ENCODE results near the gene LIN37. TPM values are rescaled to one million over a fixed set of nuclear protein-coding genes. Genes with fewer than 3 reads are reported as not detected.

The LIN37 gene
- total and polyA plus RNA-seq, 2 donors (not counting 3 experiments of a cell fraction or from before 2014, with no cell fraction given): 11.3 to 21.4 TPM

DNA sequence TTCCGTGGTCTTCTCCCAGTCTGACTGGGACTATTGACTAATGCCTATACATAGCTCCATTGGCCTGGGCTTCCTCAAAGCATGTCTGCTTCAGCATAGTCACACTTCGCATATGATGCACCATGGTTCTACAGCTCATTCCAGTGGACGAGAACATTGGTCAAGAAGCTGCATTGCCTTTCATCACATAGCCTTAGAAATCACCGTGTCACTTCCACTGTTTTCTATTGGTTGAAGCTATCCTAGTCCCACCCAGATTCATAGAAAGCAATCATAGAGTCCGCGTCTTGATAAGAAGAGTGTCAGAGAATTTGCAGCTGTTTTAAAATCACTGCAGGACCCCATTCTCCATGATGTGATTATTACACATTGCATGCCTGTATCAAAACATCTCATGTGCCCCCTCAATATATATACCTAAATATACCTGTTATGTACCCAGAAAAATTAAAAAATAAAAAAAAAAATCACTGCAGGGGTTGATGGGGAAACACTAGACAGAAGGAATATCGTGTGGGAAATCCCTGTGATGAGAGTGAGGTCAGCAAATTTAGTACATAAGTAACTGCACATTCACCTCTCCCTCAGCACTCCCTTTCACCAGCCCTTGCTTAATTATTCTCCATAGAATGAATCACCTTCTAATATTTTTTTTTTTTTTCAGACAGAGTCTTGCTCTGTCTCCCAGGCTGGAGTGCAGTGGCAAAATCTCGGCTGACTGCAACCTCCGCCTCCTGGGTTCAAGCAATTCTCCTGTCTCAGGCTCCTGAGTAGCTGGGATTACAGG is 24.8 kb downstream of the LIN37 start:
- no peak overlapping the region for H2AFZ ChIP-seq (ENCODE audit: low read depth, low read length)
- H3K4me3 ChIP-seq (replicated peaks in 1 of 3; ENCODE audit: insufficient read depth in 1 of 3, low read depth in 1 of 3, low read length in 3 of 3): no peak overlapping the region
- no peaks in the 10 kb centered on the region for H3K27me3 ChIP-seq (ENCODE audit: control insufficient read depth in 2 of 2, insufficient read depth in 2 of 2, low read length in 2 of 2)
- BruUV-seq (replicated peaks): no TSS peak
- H3K36me3 ChIP-seq (ENCODE audit: control insufficient read depth in 2 of 2, extremely low read depth in 1 of 2, insufficient read depth in 2 of 2, low read length in 2 of 2): peaks cover 0 to 2% of the 10 kb centered on the region in 2 experiments
- FAIRE-seq: no peak
- no peak for TF ChIP-seq JUN (IDR thresholded peaks at IDR 0.05; ENCODE audit: borderline replicate concordance, insufficient read depth, insufficient read length, low read depth)
- no peak for TF ChIP-seq POLR2A (IDR thresholded peaks at IDR 0.05; ENCODE audit: low read depth, low read length)
- no peak for TF ChIP-seq MYC (IDR thresholded peaks at IDR 0.05; ENCODE audit: low read depth, low read length)
- TF ChIP-seq GATA2 (IDR thresholded peaks at IDR 0.05; ENCODE audit: insufficient read depth, insufficient read length, low read depth, low read length): no peak
- TF ChIP-seq, protein P1, sequence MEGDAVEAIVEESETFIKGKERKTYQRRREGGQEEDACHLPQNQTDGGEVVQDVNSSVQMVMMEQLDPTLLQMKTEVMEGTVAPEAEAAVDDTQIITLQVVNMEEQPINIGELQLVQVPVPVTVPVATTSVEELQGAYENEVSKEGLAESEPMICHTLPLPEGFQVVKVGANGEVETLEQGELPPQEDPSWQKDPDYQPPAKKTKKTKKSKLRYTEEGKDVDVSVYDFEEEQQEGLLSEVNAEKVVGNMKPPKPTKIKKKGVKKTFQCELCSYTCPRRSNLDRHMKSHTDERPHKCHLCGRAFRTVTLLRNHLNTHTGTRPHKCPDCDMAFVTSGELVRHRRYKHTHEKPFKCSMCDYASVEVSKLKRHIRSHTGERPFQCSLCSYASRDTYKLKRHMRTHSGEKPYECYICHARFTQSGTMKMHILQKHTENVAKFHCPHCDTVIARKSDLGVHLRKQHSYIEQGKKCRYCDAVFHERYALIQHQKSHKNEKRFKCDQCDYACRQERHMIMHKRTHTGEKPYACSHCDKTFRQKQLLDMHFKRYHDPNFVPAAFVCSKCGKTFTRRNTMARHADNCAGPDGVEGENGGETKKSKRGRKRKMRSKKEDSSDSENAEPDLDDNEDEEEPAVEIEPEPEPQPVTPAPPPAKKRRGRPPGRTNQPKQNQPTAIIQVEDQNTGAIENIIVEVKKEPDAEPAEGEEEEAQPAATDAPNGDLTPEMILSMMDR (IDR thresholded peaks at IDR 0.05; ENCODE audit: extremely low read depth in 1 of 2, insufficient read depth in 1 of 2, low read depth in 1 of 2, low read length in 2 of 2): no peak
- no peak overlapping the region for H3K27ac ChIP-seq (ENCODE audit: insufficient read depth, low read depth, low read length)
- intact Hi-C loops (cut with micrococcal nuclease) (no loop called here), dilution Hi-C loops (cut with MboI; ENCODE audit: extremely low pct_ligation_motif_present, low sequenced_read_pairs) (no loop called here)
- H4K20me1 ChIP-seq (replicated peaks; ENCODE audit: control insufficient read depth, extremely low read depth, insufficient read depth, low read length): no peaks in the 10 kb centered on the region
- no peaks in the 10 kb centered on the region for H3K79me2 ChIP-seq (ENCODE audit: control insufficient read depth, insufficient read depth, low read length)
- CTCF ChIA-PET: interaction anchor here (1.6 kb wide), 1 partner anchor 28 kb away, joined by 3 read pairs; the partner anchor contains the start of genes PSENEN and U2AF1L4
- POLR2A ChIA-PET: no interaction called here
- no peak overlapping the region for H3K9ac ChIP-seq (replicated peaks; ENCODE audit: extremely low read depth, insufficient read depth, low read length)
- no peak overlapping the region for H3K4me2 ChIP-seq (ENCODE audit: insufficient read depth, low read length)
- H3K9me1 ChIP-seq (replicated peaks; ENCODE audit: control insufficient read depth, extremely low read depth, insufficient read depth, low read length): no peaks in the 10 kb centered on the region
- H3K9me3 ChIP-seq (replicated peaks; ENCODE audit: control insufficient read depth, insufficient read depth, low read length): no peaks in the 10 kb centered on the region
- H3K4me1 ChIP-seq (ENCODE audit: control insufficient read depth, extremely low read depth, insufficient read depth, low read length): peaks cover 4% of the 10 kb centered on the region
- no peak for DNase-seq (ENCODE audit: low read depth, low spot score)

All from endothelial cell of umbilical vein (primary cell).